ENCODE measurements around the gene TOLLIP. TPM values are rescaled to one million over a fixed set of nuclear protein-coding genes. Genes with fewer than 3 reads are reported as not detected.

Gene TOLLIP
- total RNA-seq, 1 experiment from 2014 or later, result 32.3 TPM

DNA sequence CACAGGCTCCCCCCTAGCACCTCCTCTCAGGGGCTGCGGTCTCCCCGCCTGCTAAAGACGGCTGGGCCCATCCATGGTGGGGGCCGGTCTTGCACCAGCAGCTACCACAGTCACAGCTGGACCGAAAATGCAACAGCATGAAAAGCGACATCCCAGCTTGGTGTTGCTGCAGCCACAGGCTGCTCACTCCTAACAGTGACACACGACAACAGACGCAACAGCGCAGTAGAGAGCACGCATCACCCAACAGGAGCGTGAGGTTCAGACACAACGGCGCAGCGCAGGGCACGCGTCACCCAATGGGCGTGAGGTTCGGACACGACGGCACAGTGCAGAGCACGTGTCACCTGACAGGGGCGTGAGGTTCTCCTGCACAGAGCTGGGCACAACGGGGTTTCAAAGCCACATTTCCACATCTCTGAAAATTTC, 24.1 kb downstream of the TOLLIP start:
- Histone ChIP-seq H3K27ac (ENCODE audit: insufficient read length, low read depth, low read length) (no peak overlapping the region), H3K4me1 (ENCODE audit: insufficient read depth, low read length) (no peaks in the 10 kb centered on the region), H4K8ac (replicated peaks; ENCODE audit: insufficient read length, low read depth, low read length) (no peak overlapping the region), H3K23ac (ENCODE audit: insufficient read length, low read depth, low read length) (no peak overlapping the region), H3K23me2 (ENCODE audit: insufficient read length, low read depth, low read length, poor library complexity, severe bottlenecking) (no peaks in the 10 kb centered on the region), H2BK20ac (ENCODE audit: low read depth, low read length, poor library complexity, severe bottlenecking) (no peak overlapping the region), H4K91ac (ENCODE audit: insufficient read length, low read depth, low read length) (no peak overlapping the region), H2AFZ (ENCODE audit: low read length) (no peak overlapping the region), H3K27me3 (ENCODE audit: insufficient read depth, low read length) (no peaks in the 10 kb centered on the region), H3K4ac (ENCODE audit: low read depth, low read length) (no peak overlapping the region), H3T11ph (ENCODE audit: low read length) (no peak overlapping the region), H4K20me1 (ENCODE audit: control insufficient read depth, insufficient read depth, insufficient read length) (no peaks in the 10 kb centered on the region), H3K14ac (ENCODE audit: insufficient read depth, low read length) (no peak overlapping the region), H3K9ac (ENCODE audit: extremely low read depth, insufficient read length, low read length) (no peak overlapping the region), H2BK5ac (ENCODE audit: insufficient read length, low read length) (no peak overlapping the region), H2BK120ac (ENCODE audit: low read depth, low read length, poor library complexity, severe bottlenecking) (no peak overlapping the region), H3K79me1 (ENCODE audit: insufficient read depth, low read depth, low read length, poor library complexity, severe bottlenecking) (no peaks in the 10 kb centered on the region), H2AK5ac (ENCODE audit: insufficient read length, low read length) (no peak overlapping the region), H4K5ac (ENCODE audit: insufficient read length, low read depth, low read length) (no peak overlapping the region), H2BK12ac (ENCODE audit: insufficient read length, low read depth, low read length) (no peak overlapping the region), H3K79me2 (ENCODE audit: insufficient read depth, low read length) (no peaks in the 10 kb centered on the region), H3K18ac (ENCODE audit: insufficient read length, low read depth, low read length) (no peak overlapping the region), H3K9me3 (ENCODE audit: control insufficient read depth, low read depth, low read length) (no peaks in the 10 kb centered on the region), H3K56ac (ENCODE audit: insufficient read length, low read depth, low read length) (no peak overlapping the region), H3K4me2 (ENCODE audit: insufficient read depth, insufficient read length, low read length) (no peak overlapping the region), H2BK15ac (ENCODE audit: low read depth, low read length) (no peak overlapping the region)
- no CpG with 5 or more reads among the region's 23 CpGs for WGBS (ENCODE audit: extremely low coverage, insufficient read length, low lambda C conversion rate)
- DNase-seq, result no peak
- Mint-ChIP-seq H3K4me1 (peaks cover 5% of the 10 kb centered on the region in 2 experiments; a peak in 3 of 4 replicates), H3K27me3 (ENCODE audit: low read depth) (no peaks in the 10 kb centered on the region), H3K9me3 (peaks cover 0 to 5% of the 10 kb centered on the region in 2 experiments; a peak in 1 of 5 replicates), H3K36me3 (ENCODE audit: insufficient read depth in 1 of 3, low read depth in 3 of 3) (peaks cover 18 to 50% (median 44%) of the 10 kb centered on the region in 3 experiments; a peak in 6 of 7 replicates), H3K27ac (no peak overlapping the region), H3K4me3 (no peak overlapping the region)
- TF ChIP-seq, protein P1, sequence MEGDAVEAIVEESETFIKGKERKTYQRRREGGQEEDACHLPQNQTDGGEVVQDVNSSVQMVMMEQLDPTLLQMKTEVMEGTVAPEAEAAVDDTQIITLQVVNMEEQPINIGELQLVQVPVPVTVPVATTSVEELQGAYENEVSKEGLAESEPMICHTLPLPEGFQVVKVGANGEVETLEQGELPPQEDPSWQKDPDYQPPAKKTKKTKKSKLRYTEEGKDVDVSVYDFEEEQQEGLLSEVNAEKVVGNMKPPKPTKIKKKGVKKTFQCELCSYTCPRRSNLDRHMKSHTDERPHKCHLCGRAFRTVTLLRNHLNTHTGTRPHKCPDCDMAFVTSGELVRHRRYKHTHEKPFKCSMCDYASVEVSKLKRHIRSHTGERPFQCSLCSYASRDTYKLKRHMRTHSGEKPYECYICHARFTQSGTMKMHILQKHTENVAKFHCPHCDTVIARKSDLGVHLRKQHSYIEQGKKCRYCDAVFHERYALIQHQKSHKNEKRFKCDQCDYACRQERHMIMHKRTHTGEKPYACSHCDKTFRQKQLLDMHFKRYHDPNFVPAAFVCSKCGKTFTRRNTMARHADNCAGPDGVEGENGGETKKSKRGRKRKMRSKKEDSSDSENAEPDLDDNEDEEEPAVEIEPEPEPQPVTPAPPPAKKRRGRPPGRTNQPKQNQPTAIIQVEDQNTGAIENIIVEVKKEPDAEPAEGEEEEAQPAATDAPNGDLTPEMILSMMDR (conservative IDR thresholded peaks at IDR 0.05), result no peak

All from H9 (cell line).